IMR-90 (cell line): ENCODE results near the gene PSRC1.

Experiments
- MAFK ChIP-seq: IDR thresholded peaks from 2 replicates; pipeline ENCODE4 v1.6.1; 2012; ENCODE audit warnings: low read depth, low read length, improper control_type of control experiment
- MXI1 ChIP-seq: IDR thresholded peaks from 2 replicates; pipeline ENCODE4 v1.6.1; 2012; ENCODE audit warnings: low read depth, mild to moderate bottlenecking, low read length, moderate library complexity, borderline replicate concordance
- TF ChIP-seq, protein P1 (sequence below): conservative IDR thresholded peaks from 2 replicates; pipeline ENCODE4 v1.5.1; 2012; ENCODE audit warnings: mild to moderate bottlenecking, low read depth, low read length, improper control_type of control experiment

DNA sequence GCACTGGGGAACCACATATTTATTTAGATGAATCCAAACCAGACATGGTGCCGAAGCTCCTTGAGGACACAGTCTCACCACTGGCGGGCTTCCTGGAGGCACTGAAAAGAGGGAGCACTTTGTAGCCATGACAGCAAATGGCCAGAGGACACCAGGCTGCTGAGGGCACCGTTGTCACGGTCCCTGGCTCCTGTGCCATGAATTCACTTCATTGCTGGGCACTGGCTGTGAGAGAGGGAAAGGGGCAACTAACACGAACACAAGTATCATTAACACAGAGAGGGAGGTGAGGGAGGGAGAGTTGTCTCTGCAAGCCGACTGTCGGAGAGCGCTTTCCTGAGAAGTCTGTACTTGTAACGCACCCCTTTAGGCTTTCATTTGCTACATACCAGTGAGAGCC lies 9.4 kb upstream of the PSRC1 start:
- TF ChIP-seq, protein P1, sequence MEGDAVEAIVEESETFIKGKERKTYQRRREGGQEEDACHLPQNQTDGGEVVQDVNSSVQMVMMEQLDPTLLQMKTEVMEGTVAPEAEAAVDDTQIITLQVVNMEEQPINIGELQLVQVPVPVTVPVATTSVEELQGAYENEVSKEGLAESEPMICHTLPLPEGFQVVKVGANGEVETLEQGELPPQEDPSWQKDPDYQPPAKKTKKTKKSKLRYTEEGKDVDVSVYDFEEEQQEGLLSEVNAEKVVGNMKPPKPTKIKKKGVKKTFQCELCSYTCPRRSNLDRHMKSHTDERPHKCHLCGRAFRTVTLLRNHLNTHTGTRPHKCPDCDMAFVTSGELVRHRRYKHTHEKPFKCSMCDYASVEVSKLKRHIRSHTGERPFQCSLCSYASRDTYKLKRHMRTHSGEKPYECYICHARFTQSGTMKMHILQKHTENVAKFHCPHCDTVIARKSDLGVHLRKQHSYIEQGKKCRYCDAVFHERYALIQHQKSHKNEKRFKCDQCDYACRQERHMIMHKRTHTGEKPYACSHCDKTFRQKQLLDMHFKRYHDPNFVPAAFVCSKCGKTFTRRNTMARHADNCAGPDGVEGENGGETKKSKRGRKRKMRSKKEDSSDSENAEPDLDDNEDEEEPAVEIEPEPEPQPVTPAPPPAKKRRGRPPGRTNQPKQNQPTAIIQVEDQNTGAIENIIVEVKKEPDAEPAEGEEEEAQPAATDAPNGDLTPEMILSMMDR: no peak
- TF ChIP-seq MAFK (no peak), MXI1 (no peak)
